Left ventricle myocardium inferior (tissue), 1 donor: Measurements from ENCODE around the gene HDAC4. TPM values are rescaled to one million over a fixed set of nuclear protein-coding genes. Genes with fewer than 3 reads are reported as not detected.

Experiments
- DNase-seq: peaks from one replicate; pipeline ENCODE4 v3.0.0-alpha.2; 2020
- H3K27ac ChIP-seq: fragments of 200-600 bp; replicated peaks from 2 replicates; pipeline ENCODE4 v1.8.0; 2021
- H3K27me3 ChIP-seq: fragments of 200-600 bp; 2 replicates; pipeline ENCODE4 v1.8.0; 2021; ENCODE audit warnings: low read depth
- H3K36me3 ChIP-seq: fragments of 200-600 bp; 2 replicates; pipeline ENCODE4 v1.8.0; 2021
- H3K4me1 ChIP-seq: fragments of 200-600 bp; 2 replicates; pipeline ENCODE4 v1.8.0; 2021
- H3K4me3 ChIP-seq: fragments of 200-600 bp; 2 replicates; pipeline ENCODE4 v1.8.0; 2021; ENCODE audit warnings: mild to moderate bottlenecking, moderate library complexity
- H3K9me3 ChIP-seq: fragments of 200-600 bp; replicated peaks from 2 replicates; pipeline ENCODE4 v1.8.0; 2021
- intact Hi-C: fragments of 100-400 bp; cut with micrococcal nuclease; formaldehyde crosslinking; loops from one replicate; pipeline ENCODE4 v1.11.0; 2022
- total RNA-seq: library from RNA; stranded (reverse); fragmentation: NEBNext Ultra II Directional; extraction: Animal tissue kit (Norgen Biotek cat#: 25700); gene quantifications from one replicate; pipeline ENCODE4 v1.2.1, GENCODE V29; 2021
- TF ChIP-seq, protein P1 (sequence below): fragments of 200-600 bp; IDR thresholded peaks from 2 replicates; pipeline ENCODE4 v1.8.0; 2021; ENCODE audit warnings: antibody characterized with exemption, mild to moderate bottlenecking, borderline replicate concordance
- donor health status: DM: no; HTN: yes; CAD: no; lungs with severe emphysema.

HDAC4 gene
- total RNA-seq, 1 donor from 2014 or later: 23.9 TPM

DNA sequence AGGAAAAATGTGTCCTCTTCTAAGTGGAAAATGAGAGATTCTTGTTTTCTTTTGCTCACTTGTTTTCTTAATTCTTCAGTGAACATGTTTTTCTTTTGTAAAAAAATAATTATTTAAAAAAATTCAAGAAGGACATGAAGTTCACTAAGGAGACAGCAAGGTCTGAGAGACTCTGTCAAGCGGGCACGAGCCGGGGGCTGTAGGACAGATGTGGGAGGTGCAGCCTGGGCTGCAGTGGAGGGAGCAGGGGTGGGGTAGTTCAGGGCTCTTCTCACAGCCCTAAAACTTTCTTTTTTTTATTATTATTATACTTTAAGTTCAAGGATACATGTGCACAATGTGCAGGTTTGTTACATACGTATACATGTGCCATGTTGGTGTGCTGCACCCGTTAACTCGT is 4.3 kb upstream of the HDAC4 start:
- Histone ChIP-seq H3K9me3 (peaks cover 13% of the 10 kb centered on the region), H3K4me3 (no peak overlapping the region), H3K36me3 (no peaks in the 10 kb centered on the region), H3K4me1 (peaks cover 12% of the 10 kb centered on the region), H3K27ac (no peak overlapping the region), H3K27me3 (no peaks in the 10 kb centered on the region)
- intact Hi-C loops: no loop called here
- no peak for DNase-seq
- TF ChIP-seq, protein P1, sequence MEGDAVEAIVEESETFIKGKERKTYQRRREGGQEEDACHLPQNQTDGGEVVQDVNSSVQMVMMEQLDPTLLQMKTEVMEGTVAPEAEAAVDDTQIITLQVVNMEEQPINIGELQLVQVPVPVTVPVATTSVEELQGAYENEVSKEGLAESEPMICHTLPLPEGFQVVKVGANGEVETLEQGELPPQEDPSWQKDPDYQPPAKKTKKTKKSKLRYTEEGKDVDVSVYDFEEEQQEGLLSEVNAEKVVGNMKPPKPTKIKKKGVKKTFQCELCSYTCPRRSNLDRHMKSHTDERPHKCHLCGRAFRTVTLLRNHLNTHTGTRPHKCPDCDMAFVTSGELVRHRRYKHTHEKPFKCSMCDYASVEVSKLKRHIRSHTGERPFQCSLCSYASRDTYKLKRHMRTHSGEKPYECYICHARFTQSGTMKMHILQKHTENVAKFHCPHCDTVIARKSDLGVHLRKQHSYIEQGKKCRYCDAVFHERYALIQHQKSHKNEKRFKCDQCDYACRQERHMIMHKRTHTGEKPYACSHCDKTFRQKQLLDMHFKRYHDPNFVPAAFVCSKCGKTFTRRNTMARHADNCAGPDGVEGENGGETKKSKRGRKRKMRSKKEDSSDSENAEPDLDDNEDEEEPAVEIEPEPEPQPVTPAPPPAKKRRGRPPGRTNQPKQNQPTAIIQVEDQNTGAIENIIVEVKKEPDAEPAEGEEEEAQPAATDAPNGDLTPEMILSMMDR: no peak

DNA sequence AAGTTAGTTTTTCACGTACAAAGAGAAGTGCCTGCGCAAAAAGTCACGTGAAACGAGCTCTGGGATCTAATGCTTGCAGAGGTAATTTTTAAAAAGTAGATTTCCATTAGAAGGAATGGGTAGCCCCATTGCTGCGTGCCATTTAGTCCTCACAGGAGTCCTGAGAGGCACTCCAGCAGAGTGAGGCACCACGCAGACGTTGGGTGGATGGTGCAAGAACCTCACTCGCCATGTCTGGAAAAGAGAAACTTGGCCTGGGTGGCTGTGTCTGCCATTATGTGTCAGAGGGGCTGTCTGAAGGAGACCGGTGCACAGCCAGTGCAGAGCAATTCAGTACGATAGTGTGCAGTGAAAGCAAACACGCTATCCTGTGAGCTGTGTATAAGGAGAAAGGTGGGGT is 1.8 kb upstream of the HDAC4 start:
- TF ChIP-seq, protein P1: no peak
- H3K4me1 ChIP-seq: peaks cover 36% of the 10 kb centered on the region

DNA sequence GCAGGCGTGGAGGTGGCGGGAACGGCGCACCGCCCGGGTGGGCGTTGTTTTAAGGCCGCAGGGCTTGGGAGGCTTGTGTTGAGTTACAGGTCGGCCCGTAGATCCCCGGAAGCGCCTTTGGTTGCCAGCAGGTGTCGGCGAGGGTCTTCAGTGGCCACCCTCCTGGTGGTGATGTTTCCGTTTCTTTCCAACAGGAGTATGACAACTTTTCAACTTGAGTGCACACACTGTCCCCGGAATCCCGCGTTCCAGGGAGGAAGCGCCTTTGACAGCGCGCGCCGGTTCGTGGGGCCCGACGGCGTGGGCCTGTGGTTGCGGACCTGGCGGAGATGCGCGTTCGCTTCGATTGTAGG is 1.0 kb upstream of the HDAC4 start:
- Histone ChIP-seq H3K27me3 (no peaks in the 10 kb centered on the region), H3K4me1 (peaks cover 44% of the 10 kb centered on the region), H3K27ac (peak overlapping the region; percentile 100), H3K36me3 (no peaks in the 10 kb centered on the region), H3K4me3 (peak overlapping the region; percentile 83), H3K9me3 (no peaks in the 10 kb centered on the region)
- TF ChIP-seq, protein P1: peak; percentile 30
- no peak for DNase-seq
- intact Hi-C loops: no loop called here

More for the DNA sequence above, 1.8 kb upstream of the HDAC4 start:
- Histone ChIP-seq H3K36me3 (no peaks in the 10 kb centered on the region), H3K27me3 (no peaks in the 10 kb centered on the region), H3K9me3 (no peaks in the 10 kb centered on the region), H3K27ac (no peak overlapping the region), H3K4me3 (peak overlapping the region; percentile 83)
- DNase-seq: no peak
- intact Hi-C loops: no loop called here

DNA sequence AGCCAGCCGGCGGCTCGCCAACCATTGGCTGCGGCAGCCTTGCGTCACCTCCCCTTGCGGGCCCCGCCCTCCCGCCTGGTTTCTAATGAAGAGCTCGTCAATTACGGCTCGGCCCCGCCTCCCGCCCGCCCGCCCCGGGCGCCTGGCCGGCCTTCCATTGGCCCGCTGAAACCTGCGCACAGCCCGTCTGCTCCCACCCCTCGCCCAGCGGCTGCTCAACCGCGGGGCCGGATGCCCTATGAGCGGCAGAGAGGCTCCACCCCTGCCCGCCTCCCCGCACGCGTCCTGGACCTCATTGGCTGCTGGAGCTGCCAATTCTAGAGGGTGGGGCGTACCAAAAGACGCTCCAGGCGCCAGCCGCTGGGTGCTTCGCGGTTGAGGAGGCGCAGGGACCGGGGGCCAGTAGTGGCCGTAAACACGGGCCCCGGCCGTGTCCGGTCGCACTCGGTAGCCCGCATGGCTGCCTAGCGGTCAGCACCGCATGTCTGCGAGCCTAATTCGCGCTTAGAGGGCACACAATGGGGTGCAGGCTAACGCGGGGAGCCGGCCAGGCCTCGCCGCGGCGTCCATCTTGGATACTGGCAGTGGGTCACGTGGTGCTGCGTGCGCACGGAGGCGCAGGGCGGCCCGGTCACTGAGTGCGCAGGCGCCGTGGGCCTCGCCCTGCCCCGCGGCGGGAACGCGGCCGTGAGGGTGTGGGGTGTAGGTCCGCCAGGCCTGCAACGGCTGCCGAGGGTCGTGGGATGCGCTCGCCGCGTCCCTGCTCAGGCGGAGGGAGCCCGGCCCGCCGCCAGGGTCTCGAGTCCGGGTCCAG is 454 bp upstream of the HDAC4 start:
- Histone ChIP-seq H3K4me1 (peaks cover 50% of the 10 kb centered on the region), H3K27me3 (no peaks in the 10 kb centered on the region), H3K27ac (peak overlapping the region; percentile 100), H3K4me3 (peak overlapping the region; percentile 83), H3K9me3 (no peaks in the 10 kb centered on the region), H3K36me3 (no peaks in the 10 kb centered on the region)
- intact Hi-C loops: no loop called here
- peak; percentile 99 for DNase-seq
- TF ChIP-seq, protein P1: no peak

DNA sequence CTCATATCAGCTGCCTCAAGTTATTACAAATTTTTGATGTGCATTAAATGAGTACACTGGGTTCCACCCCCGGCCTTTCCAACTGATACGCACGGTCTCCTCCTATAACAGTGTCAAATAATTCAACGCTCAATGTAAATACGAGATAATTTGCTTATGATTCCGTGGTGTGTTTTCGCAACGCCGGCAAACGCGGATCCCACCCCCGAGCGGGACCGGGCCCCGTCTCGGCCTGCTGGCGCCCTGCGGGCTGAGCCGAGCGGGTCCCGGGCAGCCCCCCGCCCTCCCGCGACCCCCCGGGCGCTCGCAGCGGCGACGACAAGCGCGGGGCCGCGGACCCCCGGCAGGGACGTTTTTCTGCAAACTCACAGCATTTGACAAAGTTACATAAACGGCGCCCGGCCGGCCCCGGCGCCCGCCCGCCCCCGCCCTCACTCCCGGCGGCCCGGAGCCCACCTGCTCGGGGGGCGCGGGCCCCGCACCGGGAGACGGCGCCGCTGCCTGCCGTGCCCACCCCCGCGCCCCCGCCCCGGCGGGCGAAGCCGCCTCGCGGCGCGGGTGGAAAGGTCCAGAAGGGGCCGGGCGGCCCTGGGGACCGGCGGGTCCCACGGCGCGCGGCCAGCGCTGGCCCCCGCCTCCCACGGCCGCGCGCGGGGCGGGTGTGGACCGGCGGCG is 762 bp downstream of the HDAC4 start:
- Histone ChIP-seq H3K27me3 (no peaks in the 10 kb centered on the region), H3K36me3 (no peaks in the 10 kb centered on the region), H3K27ac (peak overlapping the region; percentile 100), H3K4me1 (peaks cover 61% of the 10 kb centered on the region), H3K4me3 (peak overlapping the region; percentile 83), H3K9me3 (no peaks in the 10 kb centered on the region)
- DNase-seq: no peak
- intact Hi-C loops: loop anchor here (10.0 kb wide), 1 partner anchor 75 kb away; no protein-coding TSS in a partner anchor
- TF ChIP-seq, protein P1: no peak
